Panc1 (cell line): ENCODE results near the gene DEPDC4.

ENCODE experiments used
- POLR2AphosphoS5 ChIP-seq: IDR thresholded peaks from 2 replicates; pipeline ENCODE4 v1.6.1; 2012; ENCODE audit warnings: mild to moderate bottlenecking, low read depth, low read length, moderate library complexity
- TCF7L2 ChIP-seq: IDR thresholded peaks from 2 replicates; pipeline ENCODE4 v1.6.1; 2011; ENCODE audit warnings: mild to moderate bottlenecking, low read depth, low read length, inconsistent platforms
- TF ChIP-seq, protein P1 (sequence below): fragments of 450-650 bp; IDR thresholded peaks from 2 replicates; pipeline ENCODE4 v1.5.1; 2017; ENCODE audit warnings: mild to moderate bottlenecking

DNA sequence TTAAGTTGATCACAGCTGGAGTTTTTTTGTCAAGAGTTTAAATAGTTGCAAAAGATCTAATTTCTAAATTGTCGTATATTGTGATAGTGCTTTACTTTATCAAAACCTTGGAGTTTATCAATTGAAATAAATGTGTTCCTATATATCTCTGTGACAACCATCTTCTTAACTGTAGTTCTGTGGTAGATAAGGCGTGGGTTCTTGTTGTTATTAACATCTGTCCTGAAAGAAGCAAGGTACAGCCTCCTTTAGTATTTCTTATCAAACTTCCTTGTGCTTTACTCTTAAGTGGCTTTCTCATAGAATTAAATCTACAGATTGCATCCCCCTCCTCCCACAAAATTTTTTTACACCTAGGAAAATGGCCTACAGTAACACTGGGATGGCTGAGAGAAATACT is 7.4 kb upstream of the DEPDC4 start:
- TF ChIP-seq, protein P1, sequence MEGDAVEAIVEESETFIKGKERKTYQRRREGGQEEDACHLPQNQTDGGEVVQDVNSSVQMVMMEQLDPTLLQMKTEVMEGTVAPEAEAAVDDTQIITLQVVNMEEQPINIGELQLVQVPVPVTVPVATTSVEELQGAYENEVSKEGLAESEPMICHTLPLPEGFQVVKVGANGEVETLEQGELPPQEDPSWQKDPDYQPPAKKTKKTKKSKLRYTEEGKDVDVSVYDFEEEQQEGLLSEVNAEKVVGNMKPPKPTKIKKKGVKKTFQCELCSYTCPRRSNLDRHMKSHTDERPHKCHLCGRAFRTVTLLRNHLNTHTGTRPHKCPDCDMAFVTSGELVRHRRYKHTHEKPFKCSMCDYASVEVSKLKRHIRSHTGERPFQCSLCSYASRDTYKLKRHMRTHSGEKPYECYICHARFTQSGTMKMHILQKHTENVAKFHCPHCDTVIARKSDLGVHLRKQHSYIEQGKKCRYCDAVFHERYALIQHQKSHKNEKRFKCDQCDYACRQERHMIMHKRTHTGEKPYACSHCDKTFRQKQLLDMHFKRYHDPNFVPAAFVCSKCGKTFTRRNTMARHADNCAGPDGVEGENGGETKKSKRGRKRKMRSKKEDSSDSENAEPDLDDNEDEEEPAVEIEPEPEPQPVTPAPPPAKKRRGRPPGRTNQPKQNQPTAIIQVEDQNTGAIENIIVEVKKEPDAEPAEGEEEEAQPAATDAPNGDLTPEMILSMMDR: no peak
- TF ChIP-seq TCF7L2 (no peak), POLR2AphosphoS5 (no peak)
